ENCODE results near the gene PRR12. TPM values are rescaled to one million over a fixed set of nuclear protein-coding genes. Genes with fewer than 3 reads are reported as not detected.

Gene PRR12
- total and polyA plus RNA-seq, 4 donors = 0.86 to 3.5 (median 2.8) TPM

GRCh38 chr19:49570997-49571676 is 19.8 kb upstream of the PRR12 start:
- no peak for DNase-seq (ENCODE audit: low spot score)
- peak overlapping the region in 1 of 2 donors; percentile 61 for H3K27ac ChIP-seq (ENCODE audit: low read depth in 1 of 2, low read length in 2 of 2)
- peaks cover 0 to 16% (median 13%) of the 10 kb centered on the region in 4 donors for H3K4me1 ChIP-seq (ENCODE audit: control insufficient read depth in 4 of 4, insufficient read depth in 4 of 4, low read length in 3 of 4)

More at GRCh38 chr19:49570997-49571676, 19.8 kb upstream of the PRR12 start:
- Histone ChIP-seq H3K4me3 (ENCODE audit: low read depth in 1 of 3, low read length in 3 of 3) (no peak overlapping the region), H3K36me3 (ENCODE audit: control insufficient read depth in 4 of 4, insufficient read depth in 3 of 4, low read depth in 1 of 4, low read length in 3 of 4) (peaks cover 0 to 10% (median 4%) of the 10 kb centered on the region in 4 donors), H3K9me3 (ENCODE audit: control insufficient read depth in 4 of 4, low read length in 3 of 4) (no peaks in the 10 kb centered on the region), H3K27me3 (ENCODE audit: control insufficient read depth in 4 of 4, insufficient read depth in 4 of 4, low read length in 3 of 4) (no peaks in the 10 kb centered on the region), H3K9ac (ENCODE audit: low read depth in 1 of 2, low read length in 2 of 2) (no peak overlapping the region)
- 61% methylated on average over 11 of the region's 11 CpGs for WGBS
- TF ChIP-seq EGR1 (IDR thresholded peaks at IDR 0.05; ENCODE audit: low read depth in 2 of 2) (no peak), ATF3 (IDR thresholded peaks at IDR 0.05) (no peak), CTCF (IDR thresholded peaks at IDR 0.05; ENCODE audit: low read depth, low read length, missing input control) (peak; percentile 26), ZBTB33 (IDR thresholded peaks at IDR 0.05) (no peak), SP1 (IDR thresholded peaks at IDR 0.05) (peak; percentile 22), TAF1 (conservative IDR thresholded peaks at IDR 0.05) (no peak), RAD21 (IDR thresholded peaks at IDR 0.05) (peak; percentile 67 to 71), GABPA (IDR thresholded peaks at IDR 0.05 in 1 of 2, conservative IDR thresholded peaks at IDR 0.05 in 1 of 2) (no peak), JUND (IDR thresholded peaks at IDR 0.05) (no peak), REST (IDR thresholded peaks at IDR 0.05) (no peak), MAX (IDR thresholded peaks at IDR 0.05) (no peak), YY1 (IDR thresholded peaks at IDR 0.05) (no peak)

Measured in liver (tissue), 9 donors.